NCI-H2196 treated with DMSO at 0.1 percent for 48 hours (cell line): ENCODE data around the gene GMPR.
A peak's percentile ranks its signal among the peaks of the same experiment; 100 is the strongest.
"Not testable (repeated sequence)": the region's sequence is repeated elsewhere in the genome, so short reads cannot be mapped to it uniquely, and the experiment has no call there.

Experiments
- DNase-seq: peaks from one replicate; lab custom pipeline; 2025; ENCODE audit not compliant: unreplicated experiment; lab: John Stamatoyannopoulos, UW

Gene GMPR

GRCh38 chr6:16225062-16225731 is 13.2 kb upstream of the GMPR start:
- DNase-seq = not testable (repeated sequence)

GRCh38 chr6:16226117-16227047 is 12.0 kb upstream of the GMPR start:
- not testable (repeated sequence) for DNase-seq

- no peak for DNase-seq
Measured at GRCh38 chr6:16227048-16227562, 11.3 kb upstream of the GMPR start.

GRCh38 chr6:16227605-16228004 is 10.8 kb upstream of the GMPR start:
- DNase-seq = no peak

GRCh38 chr6:16228043-16228442 is 10.3 kb upstream of the GMPR start:
- DNase-seq = no peak

- no peak for DNase-seq
Measured at GRCh38 chr6:16228709-16229665, 9.4 kb upstream of the GMPR start.

GRCh38 chr6:16229700-16230099 is 8.7 kb upstream of the GMPR start:
- DNase-seq = no peak

GRCh38 chr6:16230953-16231352 is 7.4 kb upstream of the GMPR start:
- DNase-seq = no peak

GRCh38 chr6:16232086-16232485 is 6.3 kb upstream of the GMPR start:
- no peak for DNase-seq

- DNase-seq = no peak
Measured at GRCh38 chr6:16236009-16236501, 2.3 kb upstream of the GMPR start.

GRCh38 chr6:16236631-16237199 is 1.7 kb upstream of the GMPR start:
- no peak for DNase-seq

GRCh38 chr6:16237242-16237641 is 1.1 kb upstream of the GMPR start:
- no peak for DNase-seq

- DNase-seq = peak; percentile 81
Measured at GRCh38 chr6:16238963-16239797, 793 bp downstream of the GMPR start.

- DNase-seq = no peak
Measured at GRCh38 chr6:16239798-16240123, 1.4 kb downstream of the GMPR start.

GRCh38 chr6:16240589-16241320 is 2.4 kb downstream of the GMPR start:
- DNase-seq = no peak

- DNase-seq = no peak
Measured at GRCh38 chr6:16241321-16241689, 2.9 kb downstream of the GMPR start.

- DNase-seq = peak; percentile 45
Measured at GRCh38 chr6:16243055-16243454, 4.7 kb downstream of the GMPR start.

- no peak for DNase-seq
Measured at GRCh38 chr6:16243664-16244063, 5.3 kb downstream of the GMPR start.

GRCh38 chr6:16244446-16244845 is 6.1 kb downstream of the GMPR start:
- DNase-seq = no peak
